Measurements from ENCODE around the gene DNAJB7. TPM values are rescaled to one million over a fixed set of nuclear protein-coding genes. Genes with fewer than 3 reads are reported as not detected.

The DNAJB7 gene
- total and polyA plus RNA-seq, 10 of the 15 experiments (the other 5 are each of a cell fraction or from before 2014, with no cell fraction given), result 0.03 to 0.70 (median 0.29) TPM; not detected in 6

DNA sequence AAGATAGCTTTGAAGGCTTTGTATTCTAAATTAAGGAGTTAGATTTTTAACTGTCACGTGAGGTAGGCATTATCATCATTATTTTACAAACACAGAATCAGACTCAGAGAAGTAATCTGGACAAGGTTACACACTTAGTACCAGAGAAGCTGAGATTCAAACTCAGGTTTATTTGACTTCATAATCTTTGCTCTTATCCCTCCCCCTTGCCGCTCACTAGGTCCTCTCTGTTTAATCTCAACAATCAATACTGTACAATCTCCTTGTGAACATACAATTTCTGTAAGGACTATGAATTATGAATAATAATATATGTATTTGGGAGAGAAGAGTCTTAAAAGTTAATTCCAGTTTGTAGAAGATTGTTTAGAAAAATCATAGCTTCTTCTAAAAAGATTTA lies 5.2 kb upstream of the DNAJB7 start:
- POLR2A ChIA-PET, result interaction anchor here (0.7 to 2.3 kb wide), 3 partner anchors 10 to 147 kb away, joined by 3 to 7 read pairs (median 3); partner anchors contain the start of genes ST13 and XPNPEP3
- Histone ChIP-seq H3K9me3 (replicated peaks; ENCODE audit: control insufficient read depth, insufficient read depth, low read length) (no peaks in the 10 kb centered on the region), H3K27me3 (replicated peaks in 1 of 2; ENCODE audit: control insufficient read depth in 2 of 2, insufficient read depth in 2 of 2, low read length in 1 of 2) (no peaks in the 10 kb centered on the region), H4K20me1 (ENCODE audit: control insufficient read depth, insufficient read depth) (no peaks in the 10 kb centered on the region), H3K36me3 (ENCODE audit: control insufficient read depth in 2 of 2, insufficient read depth in 2 of 2, low read length in 1 of 2) (no peaks in the 10 kb centered on the region; a peak in 1 of 4 replicates), H3K4me1 (ENCODE audit: control insufficient read depth, insufficient read depth, low read length) (peaks cover 6% of the 10 kb centered on the region; the same call in 1 of the 2 replicates), H2AFZ (ENCODE audit: control insufficient read depth, low read depth, low read length) (no peak overlapping the region), H3K9ac (ENCODE audit: control insufficient read depth, insufficient read depth, low read length) (no peak overlapping the region), H3K4me3 (no peak overlapping the region), H3K27ac (ENCODE audit: control insufficient read depth, insufficient read depth) (no peak overlapping the region), H3K4me2 (ENCODE audit: control insufficient read depth, insufficient read depth) (no peak overlapping the region), H3K79me2 (ENCODE audit: control insufficient read depth, insufficient read depth, low read length) (peaks cover 4% of the 10 kb centered on the region)
- in situ Hi-C loops (cut with MboI) (no loop called here), intact Hi-C loops (cut with micrococcal nuclease; ENCODE audit: unreplicated experiment) (no loop called here)
- DNase-seq (ENCODE audit: low read depth, low spot score) (no peak), ATAC-seq (no peak), FAIRE-seq (no peak)
- BruUV-seq (replicated peaks), result no TSS peak
- SMC1A ChIA-PET (ENCODE audit: uncharacterized antibody, unreplicated experiment), result interaction anchor here (1.0 to 2.3 kb wide), 3 partner anchors 14 to 49 kb away, joined by 3 to 8 read pairs (median 3); no protein-coding TSS in a partner anchor
- RAD21 ChIA-PET (ENCODE audit: unreplicated experiment), result interaction anchor here (1.4 to 1.7 kb wide), 2 partner anchors 11 to 12 kb away, joined by 4 to 5 read pairs; partner anchors contain the start of genes ST13 and XPNPEP3
- CTCF ChIA-PET, result interaction anchor here (1.0 to 2.5 kb wide), 4 partner anchors 9 to 184 kb away, joined by 3 to 13 read pairs (median 4); partner anchors contain the start of genes ST13 and XPNPEP3
- WGBS (ENCODE audit: insufficient coverage, insufficient replicate concordance, low lambda C conversion rate, missing lambda C conversion rate), result 95% methylated on average over 2 of the region's 2 CpGs
- TF ChIP-seq POLR2A (IDR thresholded peaks at IDR 0.05; ENCODE audit: low read depth, low read length) (no peak), NR2F1 (conservative IDR thresholded peaks at IDR 0.05) (no peak), BACH1 (IDR thresholded peaks at IDR 0.05; ENCODE audit: borderline replicate concordance) (no peak), NR2C2 (IDR thresholded peaks at IDR 0.05; ENCODE audit: borderline replicate concordance, control insufficient read depth, insufficient read length, low read depth) (no peak), PAX8 (IDR thresholded peaks at IDR 0.05) (no peak), IRF4 (IDR thresholded peaks at IDR 0.05; ENCODE audit: low read depth, low read length) (no peak), STAT1 (conservative IDR thresholded peaks at IDR 0.05) (no peak), ZZZ3 (IDR thresholded peaks at IDR 0.05; ENCODE audit: control insufficient read depth, insufficient read length, low read depth) (no peak)
- TF ChIP-seq, protein P1, sequence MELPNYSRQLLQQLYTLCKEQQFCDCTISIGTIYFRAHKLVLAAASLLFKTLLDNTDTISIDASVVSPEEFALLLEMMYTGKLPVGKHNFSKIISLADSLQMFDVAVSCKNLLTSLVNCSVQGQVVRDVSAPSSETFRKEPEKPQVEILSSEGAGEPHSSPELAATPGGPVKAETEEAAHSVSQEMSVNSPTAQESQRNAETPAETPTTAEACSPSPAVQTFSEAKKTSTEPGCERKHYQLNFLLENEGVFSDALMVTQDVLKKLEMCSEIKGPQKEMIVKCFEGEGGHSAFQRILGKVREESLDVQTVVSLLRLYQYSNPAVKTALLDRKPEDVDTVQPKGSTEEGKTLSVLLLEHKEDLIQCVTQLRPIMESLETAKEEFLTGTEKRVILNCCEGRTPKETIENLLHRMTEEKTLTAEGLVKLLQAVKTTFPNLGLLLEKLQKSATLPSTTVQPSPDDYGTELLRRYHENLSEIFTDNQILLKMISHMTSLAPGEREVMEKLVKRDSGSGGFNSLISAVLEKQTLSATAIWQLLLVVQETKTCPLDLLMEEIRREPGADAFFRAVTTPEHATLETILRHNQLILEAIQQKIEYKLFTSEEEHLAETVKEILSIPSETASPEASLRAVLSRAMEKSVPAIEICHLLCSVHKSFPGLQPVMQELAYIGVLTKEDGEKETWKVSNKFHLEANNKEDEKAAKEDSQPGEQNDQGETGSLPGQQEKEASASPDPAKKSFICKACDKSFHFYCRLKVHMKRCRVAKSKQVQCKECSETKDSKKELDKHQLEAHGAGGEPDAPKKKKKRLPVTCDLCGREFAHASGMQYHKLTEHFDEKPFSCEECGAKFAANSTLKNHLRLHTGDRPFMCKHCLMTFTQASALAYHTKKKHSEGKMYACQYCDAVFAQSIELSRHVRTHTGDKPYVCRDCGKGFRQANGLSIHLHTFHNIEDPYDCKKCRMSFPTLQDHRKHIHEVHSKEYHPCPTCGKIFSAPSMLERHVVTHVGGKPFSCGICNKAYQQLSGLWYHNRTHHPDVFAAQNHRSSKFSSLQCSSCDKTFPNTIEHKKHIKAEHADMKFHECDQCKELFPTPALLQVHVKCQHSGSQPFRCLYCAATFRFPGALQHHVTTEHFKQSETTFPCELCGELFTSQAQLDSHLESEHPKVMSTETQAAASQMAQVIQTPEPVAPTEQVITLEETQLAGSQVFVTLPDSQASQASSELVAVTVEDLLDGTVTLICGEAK (IDR thresholded peaks at IDR 0.05; ENCODE audit: borderline replicate concordance), result no peak
- TF ChIP-seq, protein P2, sequence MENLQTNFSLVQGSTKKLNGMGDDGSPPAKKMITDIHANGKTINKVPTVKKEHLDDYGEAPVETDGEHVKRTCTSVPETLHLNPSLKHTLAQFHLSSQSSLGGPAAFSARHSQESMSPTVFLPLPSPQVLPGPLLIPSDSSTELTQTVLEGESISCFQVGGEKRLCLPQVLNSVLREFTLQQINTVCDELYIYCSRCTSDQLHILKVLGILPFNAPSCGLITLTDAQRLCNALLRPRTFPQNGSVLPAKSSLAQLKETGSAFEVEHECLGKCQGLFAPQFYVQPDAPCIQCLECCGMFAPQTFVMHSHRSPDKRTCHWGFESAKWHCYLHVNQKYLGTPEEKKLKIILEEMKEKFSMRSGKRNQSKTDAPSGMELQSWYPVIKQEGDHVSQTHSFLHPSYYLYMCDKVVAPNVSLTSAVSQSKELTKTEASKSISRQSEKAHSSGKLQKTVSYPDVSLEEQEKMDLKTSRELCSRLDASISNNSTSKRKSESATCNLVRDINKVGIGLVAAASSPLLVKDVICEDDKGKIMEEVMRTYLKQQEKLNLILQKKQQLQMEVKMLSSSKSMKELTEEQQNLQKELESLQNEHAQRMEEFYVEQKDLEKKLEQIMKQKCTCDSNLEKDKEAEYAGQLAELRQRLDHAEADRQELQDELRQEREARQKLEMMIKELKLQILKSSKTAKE (IDR thresholded peaks at IDR 0.05; ENCODE audit: low read depth, poor library complexity, severe bottlenecking), result no peak
- TF ChIP-seq, protein P3, sequence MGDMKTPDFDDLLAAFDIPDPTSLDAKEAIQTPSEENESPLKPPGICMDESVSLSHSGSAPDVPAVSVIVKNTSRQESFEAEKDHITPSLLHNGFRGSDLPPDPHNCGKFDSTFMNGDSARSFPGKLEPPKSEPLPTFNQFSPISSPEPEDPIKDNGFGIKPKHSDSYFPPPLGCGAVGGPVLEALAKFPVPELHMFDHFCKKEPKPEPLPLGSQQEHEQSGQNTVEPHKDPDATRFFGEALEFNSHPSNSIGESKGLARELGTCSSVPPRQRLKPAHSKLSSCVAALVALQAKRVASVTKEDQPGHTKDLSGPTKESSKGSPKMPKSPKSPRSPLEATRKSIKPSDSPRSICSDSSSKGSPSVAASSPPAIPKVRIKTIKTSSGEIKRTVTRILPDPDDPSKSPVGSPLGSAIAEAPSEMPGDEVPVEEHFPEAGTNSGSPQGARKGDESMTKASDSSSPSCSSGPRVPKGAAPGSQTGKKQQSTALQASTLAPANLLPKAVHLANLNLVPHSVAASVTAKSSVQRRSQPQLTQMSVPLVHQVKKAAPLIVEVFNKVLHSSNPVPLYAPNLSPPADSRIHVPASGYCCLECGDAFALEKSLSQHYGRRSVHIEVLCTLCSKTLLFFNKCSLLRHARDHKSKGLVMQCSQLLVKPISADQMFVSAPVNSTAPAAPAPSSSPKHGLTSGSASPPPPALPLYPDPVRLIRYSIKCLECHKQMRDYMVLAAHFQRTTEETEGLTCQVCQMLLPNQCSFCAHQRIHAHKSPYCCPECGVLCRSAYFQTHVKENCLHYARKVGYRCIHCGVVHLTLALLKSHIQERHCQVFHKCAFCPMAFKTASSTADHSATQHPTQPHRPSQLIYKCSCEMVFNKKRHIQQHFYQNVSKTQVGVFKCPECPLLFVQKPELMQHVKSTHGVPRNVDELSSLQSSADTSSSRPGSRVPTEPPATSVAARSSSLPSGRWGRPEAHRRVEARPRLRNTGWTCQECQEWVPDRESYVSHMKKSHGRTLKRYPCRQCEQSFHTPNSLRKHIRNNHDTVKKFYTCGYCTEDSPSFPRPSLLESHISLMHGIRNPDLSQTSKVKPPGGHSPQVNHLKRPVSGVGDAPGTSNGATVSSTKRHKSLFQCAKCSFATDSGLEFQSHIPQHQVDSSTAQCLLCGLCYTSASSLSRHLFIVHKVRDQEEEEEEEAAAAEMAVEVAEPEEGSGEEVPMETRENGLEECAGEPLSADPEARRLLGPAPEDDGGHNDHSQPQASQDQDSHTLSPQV (IDR thresholded peaks at IDR 0.05), result no peak
- TF ChIP-seq, protein P4, sequence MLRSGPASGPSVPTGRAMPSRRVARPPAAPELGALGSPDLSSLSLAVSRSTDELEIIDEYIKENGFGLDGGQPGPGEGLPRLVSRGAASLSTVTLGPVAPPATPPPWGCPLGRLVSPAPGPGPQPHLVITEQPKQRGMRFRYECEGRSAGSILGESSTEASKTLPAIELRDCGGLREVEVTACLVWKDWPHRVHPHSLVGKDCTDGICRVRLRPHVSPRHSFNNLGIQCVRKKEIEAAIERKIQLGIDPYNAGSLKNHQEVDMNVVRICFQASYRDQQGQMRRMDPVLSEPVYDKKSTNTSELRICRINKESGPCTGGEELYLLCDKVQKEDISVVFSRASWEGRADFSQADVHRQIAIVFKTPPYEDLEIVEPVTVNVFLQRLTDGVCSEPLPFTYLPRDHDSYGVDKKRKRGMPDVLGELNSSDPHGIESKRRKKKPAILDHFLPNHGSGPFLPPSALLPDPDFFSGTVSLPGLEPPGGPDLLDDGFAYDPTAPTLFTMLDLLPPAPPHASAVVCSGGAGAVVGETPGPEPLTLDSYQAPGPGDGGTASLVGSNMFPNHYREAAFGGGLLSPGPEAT (IDR thresholded peaks at IDR 0.05; ENCODE audit: low read depth), result no peak
